Measurements from ENCODE around the gene DGKK. TPM values are rescaled to one million over a fixed set of nuclear protein-coding genes. Genes with fewer than 3 reads are reported as not detected.
A peak's percentile ranks its signal among the peaks of the same experiment; 100 is the strongest.

The DGKK gene
- total and polyA plus RNA-seq, 4 donors, result 3.2 to 17.7 (median 12.9) TPM

GRCh38 chrX:50469206-50469605 lies 1.4 kb downstream of the DGKK start:
- H3K4me1 ChIP-seq (ENCODE audit: control insufficient read depth, insufficient read depth, low read length), result peaks cover 24% of the 10 kb centered on the region
- no peaks in the 10 kb centered on the region for H3K9me3 ChIP-seq (ENCODE audit: control insufficient read depth, insufficient read depth, low read length)
- H3K4me3 ChIP-seq (ENCODE audit: low read depth, low read length), result peak overlapping the region; percentile 33
- H3K27ac ChIP-seq (ENCODE audit: low read depth, low read length), result no peak overlapping the region
- 24% methylated on average over 24 of the region's 24 CpGs for WGBS (ENCODE audit: insufficient coverage)
- peaks cover 75% of the 10 kb centered on the region for H3K27me3 ChIP-seq (ENCODE audit: control insufficient read depth, insufficient read depth, low read length)
- no peaks in the 10 kb centered on the region for H3K36me3 ChIP-seq (ENCODE audit: control insufficient read depth, insufficient read depth, low read length)
- peak in 1 of 6 donors; percentile 18 for DNase-seq (ENCODE audit: low read depth in 4 of 6, low spot score in 6 of 6)

DNA sequence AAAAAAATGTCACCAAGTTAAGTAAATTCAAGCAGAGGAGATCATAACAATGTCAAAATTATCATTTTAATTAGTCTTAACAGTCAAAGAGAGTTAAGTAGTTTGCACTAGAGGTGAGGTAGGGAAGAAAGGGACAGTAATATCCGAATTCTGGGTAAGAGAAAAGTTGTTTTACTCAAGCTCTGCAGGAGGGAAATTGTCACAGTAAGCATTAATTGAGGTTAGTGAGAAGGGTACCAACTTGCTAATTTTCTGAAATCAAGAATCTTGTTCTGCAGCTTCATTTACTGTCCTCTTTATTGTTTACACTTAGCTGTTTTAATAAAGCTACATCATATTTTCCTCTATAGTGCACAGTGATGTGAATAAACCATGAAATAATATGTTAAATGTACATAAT lies 11.0 kb downstream of the DGKK start:
- Histone ChIP-seq H3K4me1 (ENCODE audit: control insufficient read depth, insufficient read depth, low read length) (no peaks in the 10 kb centered on the region), H3K27ac (ENCODE audit: low read depth, low read length) (no peak overlapping the region), H3K9me3 (ENCODE audit: control insufficient read depth, insufficient read depth, low read length) (no peaks in the 10 kb centered on the region), H3K36me3 (ENCODE audit: control insufficient read depth, insufficient read depth, low read length) (no peaks in the 10 kb centered on the region), H3K27me3 (ENCODE audit: control insufficient read depth, insufficient read depth, low read length) (peaks cover 19% of the 10 kb centered on the region), H3K4me3 (ENCODE audit: low read depth, low read length) (no peak overlapping the region)
- DNase-seq (ENCODE audit: low read depth in 4 of 6, low spot score in 6 of 6), result no peak
- 38% methylated on average over 1 of the region's 1 CpG for WGBS (ENCODE audit: insufficient coverage)

GRCh38 chrX:50458483-50458882 lies 12.1 kb downstream of the DGKK start:
- Histone ChIP-seq H3K27ac (ENCODE audit: low read depth, low read length) (no peak overlapping the region), H3K4me3 (ENCODE audit: low read depth, low read length) (no peak overlapping the region), H3K9me3 (ENCODE audit: control insufficient read depth, insufficient read depth, low read length) (no peaks in the 10 kb centered on the region), H3K27me3 (ENCODE audit: control insufficient read depth, insufficient read depth, low read length) (peaks cover 16% of the 10 kb centered on the region), H3K4me1 (ENCODE audit: control insufficient read depth, insufficient read depth, low read length) (no peaks in the 10 kb centered on the region), H3K36me3 (ENCODE audit: control insufficient read depth, insufficient read depth, low read length) (no peaks in the 10 kb centered on the region)
- WGBS (ENCODE audit: insufficient coverage), result no CpG with 5 or more reads among the region's 3 CpGs
- no peak for DNase-seq (ENCODE audit: low read depth in 4 of 6, low spot score in 6 of 6)

DNA sequence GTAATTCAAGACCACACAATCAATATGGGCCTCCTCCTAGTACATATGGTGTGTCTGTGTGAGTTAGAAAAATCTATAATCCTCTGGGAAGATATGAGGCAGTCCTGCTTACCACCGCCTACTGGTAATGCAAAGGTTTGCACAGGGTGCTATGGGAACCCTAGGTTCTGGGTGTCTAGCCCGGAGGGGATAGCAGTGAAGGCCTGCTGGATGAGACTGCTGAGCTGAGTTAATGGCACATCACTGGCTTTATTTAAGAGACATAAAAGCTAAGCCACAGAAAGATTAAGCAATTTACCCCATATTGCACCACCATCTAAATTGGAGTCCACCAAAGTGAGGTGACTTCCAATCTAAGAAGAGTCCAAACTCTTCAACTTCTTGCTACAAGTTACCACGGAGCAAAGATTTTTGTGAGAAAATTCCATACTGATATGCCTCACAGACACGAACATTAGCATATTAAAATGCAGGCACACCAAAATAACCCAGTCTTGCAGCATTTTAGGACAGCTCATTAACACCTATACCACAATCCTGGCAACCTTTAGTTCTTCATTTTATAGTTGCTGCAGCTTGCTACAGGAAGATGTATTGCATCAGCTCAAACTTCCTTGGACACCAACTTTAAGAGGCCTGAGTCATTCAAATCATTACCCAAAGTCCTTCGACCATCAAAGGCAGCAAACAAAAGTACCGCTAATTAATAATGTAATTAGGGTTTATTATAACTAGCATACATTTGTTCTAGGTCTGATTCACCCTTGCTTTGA lies 13.7 kb downstream of the DGKK start:
- H3K36me3 ChIP-seq (ENCODE audit: control insufficient read depth, insufficient read depth, low read length), result no peaks in the 10 kb centered on the region
- no peak overlapping the region for H3K4me3 ChIP-seq (ENCODE audit: low read depth, low read length)
- WGBS (ENCODE audit: insufficient coverage), result 74% methylated on average over 3 of the region's 6 CpGs
- peaks cover 14% of the 10 kb centered on the region for H3K27me3 ChIP-seq (ENCODE audit: control insufficient read depth, insufficient read depth, low read length)
- DNase-seq (ENCODE audit: low read depth in 4 of 6, low spot score in 6 of 6), result no peak
- H3K9me3 ChIP-seq (ENCODE audit: control insufficient read depth, insufficient read depth, low read length), result no peaks in the 10 kb centered on the region
- H3K4me1 ChIP-seq (ENCODE audit: control insufficient read depth, insufficient read depth, low read length), result no peaks in the 10 kb centered on the region
- H3K27ac ChIP-seq (ENCODE audit: low read depth, low read length), result no peak overlapping the region

DNA sequence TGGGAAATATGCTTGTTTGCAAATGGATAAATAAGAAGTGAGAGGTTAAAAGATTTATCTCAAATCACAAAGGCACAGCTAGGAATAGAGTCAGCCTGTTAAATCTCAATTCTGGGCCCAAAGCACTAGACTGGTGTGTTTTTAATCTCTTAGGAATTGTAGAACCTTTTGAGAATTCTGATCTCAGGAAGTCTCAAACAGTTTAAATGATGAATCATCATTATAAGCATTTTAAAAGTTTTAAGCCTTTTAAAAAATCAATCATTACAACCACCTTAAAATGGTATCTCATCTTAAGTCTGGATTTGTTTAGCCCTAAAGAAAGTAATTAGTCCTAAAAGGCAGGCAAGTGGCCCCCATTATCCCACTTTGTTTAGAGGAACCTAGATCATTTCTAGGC lies 17.8 kb downstream of the DGKK start:
- Histone ChIP-seq H3K27ac (ENCODE audit: low read depth, low read length) (no peak overlapping the region), H3K4me1 (ENCODE audit: control insufficient read depth, insufficient read depth, low read length) (no peaks in the 10 kb centered on the region), H3K36me3 (ENCODE audit: control insufficient read depth, insufficient read depth, low read length) (no peaks in the 10 kb centered on the region), H3K9me3 (ENCODE audit: control insufficient read depth, insufficient read depth, low read length) (no peaks in the 10 kb centered on the region), H3K4me3 (ENCODE audit: low read depth, low read length) (no peak overlapping the region), H3K27me3 (ENCODE audit: control insufficient read depth, insufficient read depth, low read length) (peaks cover 9% of the 10 kb centered on the region)
- DNase-seq (ENCODE audit: low read depth in 4 of 6, low spot score in 6 of 6), result no peak

- Histone ChIP-seq H3K9me3 (ENCODE audit: control insufficient read depth, insufficient read depth, low read length) (no peaks in the 10 kb centered on the region), H3K27me3 (ENCODE audit: control insufficient read depth, insufficient read depth, low read length) (peaks cover 4% of the 10 kb centered on the region), H3K36me3 (ENCODE audit: control insufficient read depth, insufficient read depth, low read length) (no peaks in the 10 kb centered on the region), H3K4me1 (ENCODE audit: control insufficient read depth, insufficient read depth, low read length) (no peaks in the 10 kb centered on the region), H3K27ac (ENCODE audit: low read depth, low read length) (no peak overlapping the region), H3K4me3 (ENCODE audit: low read depth, low read length) (no peak overlapping the region)
- no peak for DNase-seq (ENCODE audit: low read depth in 4 of 6, low spot score in 6 of 6)
- WGBS (ENCODE audit: insufficient coverage), result no CpG with 5 or more reads among the region's 1 CpG
Observed at GRCh38 chrX:50450324-50450723, 20.3 kb downstream of the DGKK start.

DNA sequence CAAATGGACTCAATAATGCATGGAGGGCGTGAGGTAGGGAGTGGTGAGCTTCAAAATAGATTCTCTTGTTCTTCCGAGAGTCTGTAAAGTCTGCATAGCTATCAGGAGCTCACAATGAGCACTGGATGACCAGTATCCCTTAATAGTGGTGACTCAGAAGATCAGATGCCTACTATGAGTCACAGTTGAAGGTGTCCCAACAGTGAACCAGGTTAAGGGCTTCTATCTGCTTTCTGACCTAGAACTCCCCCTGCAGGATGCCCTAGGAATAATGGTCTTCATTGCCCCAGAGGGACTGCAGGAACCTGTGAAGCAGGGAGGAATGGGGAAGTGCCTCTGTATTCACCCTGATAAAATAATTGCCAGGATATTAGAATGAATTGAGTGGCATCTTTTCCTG lies 22.1 kb downstream of the DGKK start:
- Histone ChIP-seq H3K4me1 (ENCODE audit: control insufficient read depth, insufficient read depth, low read length) (no peaks in the 10 kb centered on the region), H3K27ac (ENCODE audit: low read depth, low read length) (no peak overlapping the region), H3K36me3 (ENCODE audit: control insufficient read depth, insufficient read depth, low read length) (no peaks in the 10 kb centered on the region), H3K9me3 (ENCODE audit: control insufficient read depth, insufficient read depth, low read length) (no peaks in the 10 kb centered on the region), H3K27me3 (ENCODE audit: control insufficient read depth, insufficient read depth, low read length) (peaks cover 4% of the 10 kb centered on the region), H3K4me3 (ENCODE audit: low read depth, low read length) (no peak overlapping the region)
- no peak for DNase-seq (ENCODE audit: low read depth in 4 of 6, low spot score in 6 of 6)
- WGBS (ENCODE audit: insufficient coverage), result 67% methylated on average over 1 of the region's 2 CpGs

DNA sequence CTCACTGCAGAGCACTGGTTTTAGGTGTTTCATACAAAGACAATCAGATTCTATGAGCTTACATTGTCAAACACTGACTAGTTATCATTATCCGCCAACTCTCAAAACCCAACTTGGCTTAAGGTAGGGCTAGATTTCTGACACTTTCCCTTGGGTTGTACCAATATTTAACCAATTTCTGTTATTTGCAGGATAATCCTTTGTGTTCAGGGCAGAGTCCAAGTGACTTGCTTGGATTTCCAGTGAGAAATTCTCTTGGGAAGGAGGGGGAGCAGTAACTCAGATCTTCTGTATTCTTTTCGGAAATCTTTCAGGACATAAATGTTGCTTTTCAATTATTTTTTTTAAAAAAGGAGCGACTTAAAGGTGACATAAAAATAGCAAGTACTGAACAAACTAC lies 23.1 kb downstream of the DGKK start:
- DNase-seq (ENCODE audit: low read depth in 4 of 6, low spot score in 6 of 6), result no peak
- Histone ChIP-seq H3K4me3 (ENCODE audit: low read depth, low read length) (no peak overlapping the region), H3K36me3 (ENCODE audit: control insufficient read depth, insufficient read depth, low read length) (no peaks in the 10 kb centered on the region), H3K9me3 (ENCODE audit: control insufficient read depth, insufficient read depth, low read length) (no peaks in the 10 kb centered on the region), H3K27ac (ENCODE audit: low read depth, low read length) (no peak overlapping the region), H3K4me1 (ENCODE audit: control insufficient read depth, insufficient read depth, low read length) (no peaks in the 10 kb centered on the region), H3K27me3 (ENCODE audit: control insufficient read depth, insufficient read depth, low read length) (peaks cover 4% of the 10 kb centered on the region)
- WGBS (ENCODE audit: insufficient coverage), result 100% methylated on average over 1 of the region's 3 CpGs

- Histone ChIP-seq H3K36me3 (ENCODE audit: control insufficient read depth, insufficient read depth, low read length) (no peaks in the 10 kb centered on the region), H3K4me1 (ENCODE audit: control insufficient read depth, insufficient read depth, low read length) (no peaks in the 10 kb centered on the region), H3K9me3 (ENCODE audit: control insufficient read depth, insufficient read depth, low read length) (no peaks in the 10 kb centered on the region), H3K4me3 (ENCODE audit: low read depth, low read length) (no peak overlapping the region), H3K27ac (ENCODE audit: low read depth, low read length) (no peak overlapping the region), H3K27me3 (ENCODE audit: control insufficient read depth, insufficient read depth, low read length) (peaks cover 2% of the 10 kb centered on the region)
- DNase-seq (ENCODE audit: low read depth in 4 of 6, low spot score in 6 of 6), result no peak
- 100% methylated on average over 1 of the region's 3 CpGs for WGBS (ENCODE audit: insufficient coverage)
Observed at GRCh38 chrX:50442426-50443116, 28.1 kb downstream of the DGKK start.

GRCh38 chrX:50436797-50437196 lies 33.8 kb downstream of the DGKK start:
- H3K27me3 ChIP-seq (ENCODE audit: control insufficient read depth, insufficient read depth, low read length), result peaks cover 12% of the 10 kb centered on the region
- H3K36me3 ChIP-seq (ENCODE audit: control insufficient read depth, insufficient read depth, low read length), result no peaks in the 10 kb centered on the region
- DNase-seq (ENCODE audit: low read depth in 4 of 6, low spot score in 6 of 6), result no peak
- H3K9me3 ChIP-seq (ENCODE audit: control insufficient read depth, insufficient read depth, low read length), result no peaks in the 10 kb centered on the region
- 75% methylated on average over 5 of the region's 6 CpGs for WGBS (ENCODE audit: insufficient coverage)
- no peak overlapping the region for H3K4me3 ChIP-seq (ENCODE audit: low read depth, low read length)
- H3K4me1 ChIP-seq (ENCODE audit: control insufficient read depth, insufficient read depth, low read length), result no peaks in the 10 kb centered on the region
- H3K27ac ChIP-seq (ENCODE audit: low read depth, low read length), result no peak overlapping the region
